HCT116 (cell line): Measurements from ENCODE around the gene STARD5. TPM values are rescaled to one million over a fixed set of nuclear protein-coding genes. Genes with fewer than 3 reads are reported as not detected.

Source experiments
- ATAC-seq: fragments of 200-7000 bp; cut with Tn5 transposase; 2 replicates; pipeline ENCODE4 v1.9.1; 2020; ENCODE audit warnings: mild to moderate bottlenecking, moderate library complexity
- BruUV-seq: library from RNA; stranded (reverse); fragments of 400-500 nt; replicated peaks from 2 replicates; lab custom pipeline; 2021; lab: Mats Ljungman, UMichigan
- CTCF ChIA-PET: fragments of 300-600 bp; sonication (Branson Sonifier 250); formaldehyde crosslinking; loops from one replicate; lab custom pipeline; 2021; ENCODE audit warnings: antibody characterized with exemption; lab: Charles Lee
- POLR2A ChIA-PET: fragments of 300-600, 350-600 bp; sonication (Branson Sonifier 250); formaldehyde crosslinking; loops from one replicate; lab custom pipeline; 2021; ENCODE audit warnings: antibody characterized with exemption; lab: Charles Lee
- RAD21 ChIA-PET, 2 experiments: fragments of 300-600 bp; sonication (Branson Sonifier 250); formaldehyde crosslinking; loops; one replicate each; lab custom pipeline; 2023; ENCODE audit warnings: low total read pairs in 2 of 2; ENCODE audit not compliant: uncharacterized antibody in 2 of 2, unreplicated experiment in 2 of 2, low non-redundant PET in 1 of 2; lab: Charles Lee
- DNase-seq: peaks from one replicate; pipeline ENCODE4 v3.0.0-alpha.2; 2010; ENCODE audit warnings: low read depth, low spot score
- H2AFZ ChIP-seq: fragments of 200-600 bp; shearing (Covaris generic), sonication (generic); 2 replicates; pipeline ENCODE4 v1.6.1; 2017; ENCODE audit warnings: low read depth, mixed run types, mixed read lengths, antibody characterized with exemption, low read length; ENCODE audit not compliant: poor library complexity, severe bottlenecking
- H3K27ac ChIP-seq: 2 replicates; pipeline ENCODE4 v1.5.1; 2012; ENCODE audit warnings: low read depth, low read length
- H3K27me3 ChIP-seq: fragments of 200-600 bp; sonication (generic); 2 replicates; pipeline ENCODE4 v1.6.1; 2016; ENCODE audit warnings: mixed run types, low read length, mixed read lengths; ENCODE audit not compliant: insufficient read depth
- H3K36me3 ChIP-seq, 2 experiments: fragments of 200-500 bp in 1 of 2; fragments of 200-600 bp in 1 of 2; sonication (Bioruptor generic) in 1 of 2; sonication (generic) in 1 of 2; 2 replicates each; pipeline versions ENCODE4 v1.5.1 to v1.6.1; 2014 to 2016; ENCODE audit warnings: low read length in 2 of 2, inconsistent platforms in 1 of 2, mixed read lengths in 1 of 2, mixed run types in 1 of 2; ENCODE audit not compliant: insufficient read depth in 2 of 2, control insufficient read depth in 1 of 2
- H3K4me1 ChIP-seq, 2 experiments: fragments of 200-600 bp in 1 of 2; sonication (generic) in 1 of 2; 2 replicates each; pipeline versions ENCODE4 v1.5.1 to v1.6.1; 2012 to 2017; ENCODE audit warnings: low read length in 2 of 2, inconsistent platforms in 1 of 2, mild to moderate bottlenecking in 1 of 2, mixed read lengths in 1 of 2, mixed run types in 1 of 2, moderate library complexity in 1 of 2; ENCODE audit not compliant: insufficient read depth in 2 of 2, control insufficient read depth in 1 of 2
- H3K4me2 ChIP-seq: fragments of 200-600 bp; sonication (generic); 2 replicates; pipeline ENCODE4 v1.6.1; 2017; ENCODE audit warnings: mixed run types, low read length, mixed read lengths
- H3K4me3 ChIP-seq, 2 experiments: fragments of 200-600 bp in 1 of 2; sonication (generic) in 1 of 2; replicated peaks in 1 of 2; 2 replicates each; pipeline ENCODE4 v1.5.1; 2011 to 2016; ENCODE audit warnings: low read length in 2 of 2, control low read depth in 1 of 2, low read depth in 1 of 2, mild to moderate bottlenecking in 1 of 2, mixed read lengths in 1 of 2, mixed run types in 1 of 2
- H3K79me2 ChIP-seq: fragments of 200-600 bp; sonication (generic); 2 replicates; pipeline ENCODE4 v1.6.1; 2017; ENCODE audit warnings: mild to moderate bottlenecking, mixed run types, low read length, moderate library complexity, mixed read lengths; ENCODE audit not compliant: insufficient read depth
- H3K9ac ChIP-seq: fragments of 200-600 bp; sonication (generic); 2 replicates; pipeline ENCODE4 v1.6.1; 2016; ENCODE audit warnings: low read length, mixed read lengths
- H3K9me2 ChIP-seq: fragments of 200-600 bp; sonication (generic), shearing (Covaris generic); 2 replicates; pipeline ENCODE4 v1.6.1; 2017; ENCODE audit warnings: mixed run types, mild to moderate bottlenecking, moderate library complexity; ENCODE audit not compliant: insufficient read depth
- H3K9me3 ChIP-seq, 2 experiments: fragments of 200-500 bp in 1 of 2; fragments of 200-600 bp in 1 of 2; sonication (Bioruptor generic) in 1 of 2; sonication (generic) in 1 of 2; 2 replicates each; pipeline ENCODE4 v1.6.1; 2014 to 2017; ENCODE audit warnings: low read length in 2 of 2, mixed read lengths in 2 of 2, inconsistent platforms in 1 of 2, low read depth in 1 of 2, mild to moderate bottlenecking in 1 of 2, mixed run types in 1 of 2, moderate library complexity in 1 of 2; ENCODE audit not compliant: control insufficient read depth in 1 of 2, insufficient read depth in 1 of 2
- H4K20me1 ChIP-seq: fragments of 200-600 bp; sonication (generic), shearing (Covaris generic); 2 replicates; pipeline ENCODE4 v1.6.1; 2017; ENCODE audit warnings: mixed run types, mild to moderate bottlenecking, moderate library complexity; ENCODE audit not compliant: insufficient read depth
- CBX3 ChIP-seq: IDR thresholded peaks from 2 replicates; pipeline ENCODE4 v1.6.1; 2012; ENCODE audit warnings: low read depth
- CEBPB ChIP-seq: IDR thresholded peaks from 2 replicates; pipeline ENCODE4 v1.6.1; 2012; ENCODE audit warnings: low read depth
- EZH2phosphoT487 ChIP-seq: fragments of 200-600 bp; IDR thresholded peaks from 2 replicates; pipeline ENCODE4 v1.6.1; 2018; ENCODE audit warnings: antibody characterized with exemption, borderline replicate concordance
- ZBTB33 ChIP-seq: IDR thresholded peaks from 2 replicates; pipeline ENCODE4 v1.6.1; 2011; ENCODE audit warnings: mild to moderate bottlenecking, low read length, moderate library complexity; ENCODE audit not compliant: insufficient replicate concordance; ENCODE audit errors: extremely low read depth
- intact Hi-C: fragments of 100-400 bp; cut with micrococcal nuclease; formaldehyde crosslinking; loops from 2 replicates; pipeline ENCODE4 v1.10.0; 2022
- total RNA-seq: library from RNA; stranded (reverse); gene quantifications from one replicate; pipeline ENCODE4 v1.2.1, GENCODE V29; 2021; ENCODE audit not compliant: unreplicated experiment
- TF ChIP-seq, protein P1 (sequence below): IDR thresholded peaks from 2 replicates; pipeline ENCODE4 v1.6.1; 2012

The STARD5 gene
- total RNA-seq, 1 experiment from 2014 or later = 4.0 TPM

- no peak overlapping the region for H2AFZ ChIP-seq
- no peak overlapping the region for H3K27ac ChIP-seq
- H3K9ac ChIP-seq = no peak overlapping the region
- ChIA-PET RAD21 (no interaction called here), CTCF (interaction anchor here (0.8 kb wide), 1 partner anchor 28 kb away, joined by 3 read pairs; no protein-coding TSS in a partner anchor), POLR2A (no interaction called here)
- no peak overlapping the region for H3K4me3 ChIP-seq
- ATAC-seq (no peak; the same call in 1 of the 2 replicates), DNase-seq (no peak)
- no peak for TF ChIP-seq ZBTB33
- TF ChIP-seq CBX3 = no peak
- TF ChIP-seq CEBPB = no peak
- no peak for TF ChIP-seq EZH2phosphoT487
- TF ChIP-seq, protein P1, sequence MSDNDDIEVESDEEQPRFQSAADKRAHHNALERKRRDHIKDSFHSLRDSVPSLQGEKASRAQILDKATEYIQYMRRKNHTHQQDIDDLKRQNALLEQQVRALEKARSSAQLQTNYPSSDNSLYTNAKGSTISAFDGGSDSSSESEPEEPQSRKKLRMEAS = no peak
- no peak overlapping the region for H3K4me2 ChIP-seq
- H4K20me1 ChIP-seq = no peaks in the 10 kb centered on the region
- H3K27me3 ChIP-seq = no peaks in the 10 kb centered on the region
- no peaks in the 10 kb centered on the region for H3K36me3 ChIP-seq
- H3K9me3 ChIP-seq = no peaks in the 10 kb centered on the region
- intact Hi-C loops = no loop called here
- no TSS peak for BruUV-seq
- H3K9me2 ChIP-seq = no peaks in the 10 kb centered on the region
- peaks cover 11 to 22% of the 10 kb centered on the region in 2 experiments for H3K4me1 ChIP-seq
- no peaks in the 10 kb centered on the region for H3K79me2 ChIP-seq
Observed at GRCh38 chr15:81293728-81294515, 30.0 kb downstream of the STARD5 start.
